UCSD-AML1 (cell line): ENCODE data around the gene HSD17B8.
A peak's percentile ranks its signal among the peaks of the same experiment; 100 is the strongest.

ENCODE experiments used
- DNase-seq: peaks from one replicate; lab custom pipeline; 2025; ENCODE audit not compliant: unreplicated experiment; lab: John Stamatoyannopoulos, UW

The HSD17B8 gene

DNA sequence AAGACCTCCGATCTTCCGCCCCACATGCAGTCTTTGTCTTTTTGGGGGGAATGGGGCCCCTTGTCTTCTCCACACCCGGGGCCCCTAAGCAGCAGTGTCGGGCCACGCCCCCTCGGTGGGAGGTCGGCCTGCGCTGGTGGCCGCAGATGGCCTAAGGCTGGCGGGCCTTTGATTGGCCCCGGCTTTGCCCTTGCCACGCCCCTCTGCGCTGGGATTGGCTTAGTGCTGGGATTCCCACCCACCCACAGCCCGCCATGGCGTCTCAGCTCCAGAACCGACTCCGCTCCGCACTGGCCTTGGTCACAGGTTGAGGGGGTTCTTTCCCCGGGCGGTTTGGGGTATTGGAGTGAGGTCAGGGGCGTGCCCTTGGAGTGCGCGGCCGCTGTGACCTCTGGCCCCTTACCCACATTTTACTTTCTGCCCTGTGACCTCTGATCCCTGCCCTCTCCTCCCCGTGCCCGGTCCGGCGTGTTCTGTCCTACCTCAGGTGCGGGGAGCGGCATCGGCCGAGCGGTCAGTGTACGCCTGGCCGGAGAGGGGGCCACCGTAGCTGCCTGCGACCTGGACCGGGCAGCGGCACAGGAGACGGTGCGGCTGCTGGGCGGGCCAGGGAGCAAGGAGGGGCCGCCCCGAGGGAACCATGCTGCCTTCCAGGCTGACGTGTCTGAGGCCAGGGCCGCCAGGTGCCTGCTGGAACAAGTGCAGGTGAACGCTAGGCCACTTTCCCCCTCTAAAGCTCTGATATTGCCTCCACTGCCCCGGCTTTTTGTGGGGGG is at the start of gene HSD17B8:
TSS of gene HSD17B8 (plus strand) at position 241 of the 776 bp plus-strand sequence. CDS start at position 255, 14 bp downstream.
- DNase-seq, result peak; percentile 80

DNA sequence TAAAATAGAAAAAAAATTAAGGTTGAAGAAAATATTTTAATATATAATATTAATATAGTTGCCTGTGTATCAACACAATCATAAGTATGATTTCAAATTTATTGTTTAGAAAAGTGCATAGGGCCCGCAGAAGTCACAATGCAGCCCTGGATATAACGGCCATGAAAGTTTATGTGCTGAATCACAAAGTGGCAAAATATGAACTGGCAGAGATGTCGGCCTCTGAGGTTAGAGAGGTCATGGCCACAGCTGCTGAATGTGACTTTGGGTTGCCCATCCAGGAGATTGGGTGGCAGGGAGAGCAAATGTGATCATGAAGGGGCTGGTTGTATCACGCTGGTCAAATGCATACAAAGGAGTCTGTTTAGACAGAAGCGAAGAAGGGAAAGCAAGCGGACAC is 47.9 kb upstream of the HSD17B8 start:
- DNase-seq, result no peak

DNA sequence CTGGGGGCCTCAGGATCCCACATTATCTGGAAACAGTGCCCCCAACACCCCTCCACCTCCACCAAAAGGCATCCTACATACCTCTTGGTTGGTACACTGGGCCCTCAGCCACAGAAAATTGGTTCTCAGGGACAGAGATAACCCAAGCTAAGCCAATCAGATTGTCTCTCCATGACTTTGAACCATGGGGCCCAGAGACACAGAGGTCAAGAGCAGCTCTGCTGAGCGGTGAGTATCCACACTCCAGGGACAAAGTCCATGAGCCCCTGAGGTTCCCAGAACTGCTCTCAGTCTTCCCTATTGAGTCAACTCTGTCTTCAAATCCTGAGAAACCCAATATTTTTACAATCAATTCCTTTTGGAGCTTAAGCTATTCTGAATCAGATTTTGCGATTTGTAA is 47.5 kb upstream of the HSD17B8 start:
- DNase-seq, result no peak

DNA sequence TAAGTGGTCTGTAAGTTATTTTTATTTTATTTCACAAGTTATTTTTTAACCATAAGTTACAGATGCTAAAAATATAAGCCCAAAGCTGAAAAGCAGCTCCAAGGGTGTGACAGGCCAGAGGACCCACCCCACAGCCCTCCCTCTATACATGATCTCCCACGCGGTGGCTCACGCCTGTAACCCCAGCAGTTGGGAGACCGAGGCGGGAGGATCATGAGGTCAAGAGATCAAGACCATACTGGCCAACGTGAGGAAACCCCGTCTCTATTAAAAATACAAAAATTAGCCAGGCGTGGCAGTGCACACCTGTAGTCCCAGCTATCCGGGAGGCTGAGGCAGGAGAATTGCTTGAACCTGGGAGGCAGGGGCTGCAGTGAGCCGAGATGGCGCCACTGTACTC is 44.4 kb upstream of the HSD17B8 start:
- no peak for DNase-seq

DNA sequence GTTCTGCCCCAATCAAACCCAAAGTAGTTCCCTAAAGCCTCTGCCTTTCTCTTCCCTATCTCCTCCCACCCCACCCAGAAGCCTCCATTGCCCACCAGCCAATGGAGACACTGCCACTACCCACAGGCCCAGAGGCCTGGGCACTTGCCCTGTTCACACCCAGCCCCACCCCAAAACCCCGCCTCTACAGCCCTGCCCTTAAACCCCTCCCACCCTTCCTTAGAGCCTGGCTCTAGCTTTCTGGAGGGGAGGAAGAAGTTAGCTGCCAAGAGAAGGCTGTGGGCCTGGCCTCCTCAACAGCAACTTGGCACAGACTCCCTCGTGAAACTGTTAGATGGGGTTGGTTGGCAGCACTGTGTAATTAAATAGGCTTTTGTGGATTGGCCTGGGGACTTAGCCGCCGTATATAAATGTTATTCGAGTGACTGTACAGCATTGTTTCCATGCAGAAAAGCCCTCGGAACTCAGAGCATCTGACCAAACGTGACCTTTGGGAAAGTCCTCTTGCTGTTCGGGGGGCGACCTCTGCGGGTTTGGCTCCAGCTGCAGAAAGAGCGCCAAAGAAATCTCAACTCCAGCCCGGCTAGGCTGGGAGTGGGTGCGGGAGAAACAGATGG is 43.6 kb upstream of the HSD17B8 start:
- DNase-seq, result peak; percentile 73

DNA sequence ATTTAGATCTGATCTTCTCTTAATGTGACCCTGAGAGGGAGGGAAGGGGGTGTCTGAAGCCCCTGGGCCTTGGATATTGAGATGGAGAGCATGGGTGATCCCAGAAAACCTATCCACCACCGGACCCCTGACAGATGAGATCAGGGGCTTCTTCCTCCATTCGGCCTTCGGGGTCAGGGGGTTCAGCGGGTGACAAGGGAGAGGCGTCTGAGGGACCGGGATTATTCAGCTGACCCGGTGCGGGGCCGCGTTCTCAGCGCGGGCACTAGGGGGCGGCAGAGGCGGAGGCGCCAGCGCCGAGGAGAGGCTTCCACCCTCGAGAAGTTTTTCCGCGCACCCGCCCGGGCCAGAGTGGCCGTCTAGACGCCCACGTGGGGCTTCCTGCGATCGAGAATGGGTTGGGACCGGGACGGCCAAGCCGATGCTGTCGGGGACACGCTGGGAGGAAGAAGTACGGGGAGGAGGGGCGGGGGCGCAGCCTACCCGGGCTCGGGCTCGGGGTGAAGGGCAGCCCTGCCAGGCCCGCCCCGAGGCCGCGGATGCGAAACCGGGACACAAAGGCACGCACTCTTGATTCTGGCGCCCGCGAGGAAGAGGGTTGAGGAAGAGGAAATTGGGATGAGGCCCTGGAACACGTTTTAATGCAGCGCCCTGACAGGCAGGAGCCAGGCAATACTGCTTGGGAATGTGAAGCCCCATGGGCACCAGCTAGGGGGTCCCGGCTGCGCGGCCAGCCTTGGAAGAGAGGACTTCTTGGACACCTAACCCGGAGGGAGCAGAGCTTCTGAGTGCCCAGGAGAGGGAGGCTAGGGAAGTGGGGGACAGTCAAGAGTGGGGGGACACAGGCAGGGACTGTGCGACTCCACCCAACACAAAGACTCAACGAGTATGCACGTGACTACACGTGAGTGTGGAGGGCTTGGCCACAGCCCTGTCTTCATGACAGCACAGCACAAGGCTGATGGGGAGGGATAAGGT is 42.8 kb upstream of the HSD17B8 start:
- peak; percentile 79 for DNase-seq

DNA sequence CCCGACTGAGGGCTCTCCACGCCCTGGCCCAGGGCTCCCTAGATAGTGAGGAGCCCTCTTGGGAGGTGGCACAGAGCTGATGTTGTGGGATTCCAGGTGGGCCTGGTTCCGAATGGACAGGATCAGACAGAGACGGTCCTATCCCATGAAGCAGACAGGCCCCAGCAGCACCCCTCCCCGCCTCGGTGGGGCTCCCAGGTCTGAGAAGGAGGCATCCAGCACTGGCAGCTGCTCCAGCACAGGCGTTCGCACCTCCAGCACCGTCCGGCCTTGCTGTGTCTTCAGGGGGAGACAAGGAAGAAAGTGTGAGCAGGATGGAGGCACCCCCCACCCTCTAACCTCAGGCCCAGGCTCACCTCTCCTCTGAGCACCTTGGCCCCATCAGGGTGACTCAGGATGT is 40.9 kb upstream of the HSD17B8 start:
- no peak for DNase-seq

DNA sequence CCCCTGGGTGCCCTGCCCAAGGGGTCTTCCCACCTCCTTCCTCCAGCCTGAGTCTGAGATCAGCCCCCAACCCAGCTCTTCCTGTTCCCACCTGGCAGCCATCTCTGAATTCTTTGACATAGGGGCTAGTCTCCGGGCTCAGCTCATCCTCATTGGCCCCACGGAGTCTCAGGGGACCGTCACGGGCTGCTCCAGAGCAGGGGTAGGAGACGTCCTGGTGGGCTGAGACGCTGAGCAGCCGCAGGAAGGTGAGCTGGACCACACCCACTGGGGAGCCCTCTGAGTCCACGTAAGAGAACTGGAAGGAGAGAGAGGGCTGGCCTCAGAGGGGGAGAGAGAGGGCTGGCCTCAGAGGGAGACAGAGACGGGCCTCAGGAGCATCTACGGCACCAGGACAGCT is 40.3 kb upstream of the HSD17B8 start:
- no peak for DNase-seq

DNA sequence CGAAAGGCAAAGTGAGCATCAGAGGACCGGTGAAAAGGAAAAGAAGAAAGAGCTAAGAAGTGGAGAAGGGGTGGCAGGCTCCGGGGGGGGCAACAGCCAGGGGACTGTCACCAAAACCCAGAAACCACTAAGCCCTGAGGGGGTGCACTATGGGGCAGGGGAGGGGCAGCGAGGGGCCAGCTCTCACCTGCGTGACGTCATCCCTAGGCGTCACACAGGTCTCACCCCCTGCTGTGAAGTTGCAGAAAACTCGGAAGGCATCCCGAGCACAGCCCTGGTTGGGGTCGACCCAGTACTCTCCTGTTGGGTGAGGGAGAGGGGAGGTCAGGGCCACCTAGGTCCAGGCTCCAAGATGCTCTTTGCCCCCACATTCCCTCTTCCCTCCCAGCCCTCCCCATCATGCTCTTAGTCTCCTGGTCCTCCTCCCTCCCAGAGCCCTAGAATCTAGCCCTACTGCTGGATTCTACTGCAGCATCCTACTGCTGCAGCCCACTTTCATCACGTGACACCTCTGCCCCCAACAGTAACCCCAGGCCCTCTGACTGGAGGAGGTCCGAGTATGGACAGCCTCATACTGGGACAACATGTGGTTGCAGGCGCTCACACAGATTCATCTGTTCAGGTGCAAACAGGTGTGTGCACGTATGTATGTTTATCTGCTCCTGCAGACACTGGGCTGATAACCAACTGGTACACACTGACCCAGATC is 39.6 kb upstream of the HSD17B8 start:
- no peak for DNase-seq

DNA sequence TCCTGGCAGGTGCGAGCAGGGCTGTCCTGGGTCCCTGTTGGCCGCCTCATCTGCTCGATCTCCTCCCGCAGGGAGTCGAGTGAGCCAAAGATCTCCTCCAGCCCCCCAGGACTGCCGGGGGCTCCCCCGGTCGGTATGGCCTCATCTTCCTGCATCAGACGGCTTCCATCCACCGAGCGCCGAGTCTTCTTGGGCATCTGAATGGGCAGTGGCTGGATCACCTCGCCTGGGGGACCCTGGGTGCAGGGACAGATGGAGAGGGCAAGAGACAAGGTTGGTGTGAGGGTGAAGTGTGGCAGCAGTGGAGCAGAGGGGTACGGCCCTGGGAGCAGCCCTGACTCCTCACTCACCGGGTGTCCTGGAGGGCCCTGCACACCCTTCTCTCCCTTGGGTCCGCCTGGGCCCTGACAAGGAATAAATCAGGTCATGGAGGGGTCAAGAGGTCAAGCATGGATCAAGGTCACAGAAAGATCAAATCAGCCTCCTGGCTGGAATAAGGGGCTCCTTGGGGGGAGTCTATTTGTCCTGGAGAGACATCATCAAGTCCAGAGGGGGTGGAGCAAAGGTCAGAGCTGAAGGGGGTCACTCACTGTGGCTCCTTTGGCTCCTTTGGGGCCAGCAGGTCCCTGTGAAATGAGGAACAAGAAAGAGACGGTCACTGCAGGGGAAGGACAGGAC is 38.7 kb upstream of the HSD17B8 start:
- no peak for DNase-seq

DNA sequence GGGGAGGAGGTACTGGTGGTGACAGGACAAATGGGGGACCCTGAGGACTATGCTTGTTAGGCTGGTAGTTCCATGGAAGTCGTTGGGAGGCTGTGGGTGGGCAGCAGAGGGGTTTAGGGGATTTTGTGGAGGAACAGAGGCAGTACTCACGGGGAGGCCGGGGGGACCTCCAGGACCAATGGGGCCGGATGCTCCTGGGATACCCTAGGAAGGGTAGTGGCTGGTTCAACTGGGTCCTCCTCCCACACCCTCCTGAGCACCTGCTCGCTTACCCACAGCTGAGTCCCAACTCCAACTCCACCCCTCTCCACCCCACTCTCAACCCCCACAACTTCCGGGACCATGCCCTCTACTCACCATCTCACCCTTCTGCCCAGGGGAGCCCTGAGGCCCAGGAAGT is 38.1 kb upstream of the HSD17B8 start:
- DNase-seq, result no peak

DNA sequence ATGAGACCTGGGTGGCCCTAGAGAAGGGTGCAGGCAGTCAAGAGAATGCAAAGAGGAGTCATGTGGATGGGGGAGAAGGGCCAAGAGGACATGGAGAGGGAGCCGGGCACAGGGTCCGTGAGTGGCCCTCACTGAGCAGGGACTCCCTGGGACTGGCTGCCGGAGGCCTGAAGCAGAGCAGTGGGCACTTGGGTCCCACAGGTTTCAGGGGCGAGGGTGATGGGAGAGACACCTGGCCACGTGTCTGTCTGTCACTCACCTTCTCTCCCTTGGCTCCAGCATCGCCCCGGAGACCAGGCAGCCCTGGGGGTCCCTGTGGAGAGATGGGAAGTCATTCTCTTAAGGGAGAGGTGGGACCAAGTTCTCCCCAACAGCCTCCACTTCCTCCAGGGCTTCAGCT is 37.6 kb upstream of the HSD17B8 start:
- DNase-seq, result no peak

DNA sequence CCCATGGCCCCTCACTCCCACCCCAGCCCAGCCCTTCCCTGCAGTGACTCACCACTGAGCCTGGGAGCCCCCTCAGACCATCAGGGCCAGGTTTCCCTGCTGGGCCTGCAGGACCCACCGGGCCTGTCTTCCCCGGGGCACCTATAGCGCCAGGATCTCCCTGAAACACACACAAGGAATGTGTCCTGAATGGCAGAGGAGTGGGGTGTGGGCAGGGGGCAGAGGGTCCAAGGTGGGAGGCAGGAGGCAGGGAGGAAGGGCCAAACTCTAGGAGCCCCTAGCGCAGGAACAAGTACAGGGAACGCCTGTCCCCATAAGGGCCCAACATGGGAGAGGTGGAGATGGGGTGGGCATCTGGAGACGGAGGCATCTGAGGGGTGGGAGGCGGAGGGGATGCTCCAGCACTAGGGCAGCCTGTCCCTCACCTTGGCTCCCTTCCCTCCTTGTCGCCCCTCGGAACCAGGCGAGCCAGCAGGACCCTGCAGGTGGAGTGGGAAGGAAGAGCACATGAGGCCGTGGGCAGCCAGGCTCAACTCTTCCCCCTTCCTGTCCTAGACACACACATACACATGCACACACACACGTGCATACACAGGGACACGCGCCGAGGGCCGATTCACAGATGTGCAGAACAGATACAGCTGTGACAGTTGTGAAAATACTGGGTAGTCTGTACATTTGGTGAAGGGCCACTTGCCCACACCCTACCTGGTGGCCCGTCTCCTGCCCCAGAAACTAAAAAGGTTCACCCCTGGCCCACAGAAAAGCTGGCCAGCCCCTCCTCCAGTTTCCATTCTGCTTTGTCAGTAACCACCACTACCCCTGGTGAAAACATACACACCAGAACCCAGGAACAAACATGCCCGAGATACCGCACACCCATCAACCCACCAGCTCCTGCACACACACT is 36.8 kb upstream of the HSD17B8 start:
- no peak for DNase-seq

DNA sequence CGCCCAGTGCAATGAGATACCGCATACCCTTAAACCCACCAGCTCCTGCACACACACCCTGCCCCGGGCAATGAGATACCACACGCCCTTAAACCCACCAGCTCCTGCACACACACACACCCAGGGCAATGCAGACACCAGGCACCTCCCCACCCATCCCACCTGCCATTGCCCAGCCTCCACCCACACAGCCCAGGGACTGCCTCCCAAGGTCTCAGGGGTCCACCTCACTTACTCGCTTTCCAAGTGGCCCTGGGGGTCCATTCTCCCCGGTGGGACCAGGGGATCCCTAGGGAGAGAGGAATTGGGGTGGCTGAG is 36.2 kb upstream of the HSD17B8 start:
- DNase-seq, result no peak

DNA sequence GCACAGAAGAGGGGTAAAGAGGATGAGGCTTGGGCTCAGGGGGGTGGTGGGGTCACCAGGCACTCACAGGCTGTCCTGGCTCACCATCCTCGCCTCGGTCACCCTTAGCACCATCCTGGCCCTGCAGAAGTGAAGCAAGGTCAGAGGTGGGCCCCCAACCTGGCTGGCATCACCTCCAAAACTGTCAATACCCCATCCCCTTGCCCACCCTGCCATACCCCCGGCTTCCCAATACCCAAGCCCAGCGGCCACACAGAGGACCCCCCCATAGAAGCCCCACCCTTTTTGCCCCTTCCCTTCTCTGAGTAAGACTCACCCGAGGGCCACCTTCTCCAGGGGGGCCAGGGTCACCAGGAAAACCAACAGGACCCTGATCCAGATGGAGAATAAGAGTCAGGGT is 35.8 kb upstream of the HSD17B8 start:
- no peak for DNase-seq

DNA sequence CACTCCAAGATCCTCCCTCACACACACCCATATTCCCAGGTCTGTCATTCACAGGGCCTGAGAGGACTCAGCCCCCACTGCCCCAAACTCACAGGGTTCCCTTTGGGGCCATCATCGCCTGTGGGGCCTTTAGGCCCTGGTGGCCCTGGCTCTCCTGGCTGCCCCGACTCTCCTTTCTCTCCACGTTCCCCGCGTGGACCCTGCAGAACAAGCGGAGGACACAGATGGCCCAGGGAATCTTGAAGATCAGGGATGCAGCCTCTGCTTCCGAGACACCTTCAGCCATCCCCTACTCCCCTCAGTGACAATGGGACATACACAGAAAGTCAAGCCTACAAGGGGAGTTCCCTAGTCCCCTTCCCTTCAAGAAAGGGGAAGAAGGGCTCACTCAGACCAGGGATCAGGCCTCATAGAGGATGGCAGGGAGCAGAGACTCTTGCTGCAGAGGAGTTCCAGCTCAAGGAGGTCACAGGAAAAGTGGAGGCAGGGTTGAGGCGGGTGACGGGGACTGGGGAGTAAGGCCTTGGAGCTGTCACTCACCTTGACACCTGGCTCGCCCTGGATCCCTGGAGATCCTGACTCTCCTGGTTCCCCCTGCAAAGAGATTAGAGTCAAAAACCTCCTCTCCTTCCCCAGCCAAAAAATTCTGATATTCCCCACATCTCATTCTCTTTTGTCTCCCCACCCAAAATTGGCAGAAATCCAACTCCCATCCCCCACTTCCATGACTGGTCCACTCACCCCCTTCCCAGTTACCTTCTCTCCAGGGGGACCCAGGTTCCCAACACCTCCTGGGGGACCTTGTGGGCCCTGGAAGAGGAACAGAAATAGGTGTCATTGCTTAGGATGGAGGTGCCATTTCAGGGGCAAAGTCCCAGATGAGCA is 34.9 kb upstream of the HSD17B8 start:
- no peak for DNase-seq

DNA sequence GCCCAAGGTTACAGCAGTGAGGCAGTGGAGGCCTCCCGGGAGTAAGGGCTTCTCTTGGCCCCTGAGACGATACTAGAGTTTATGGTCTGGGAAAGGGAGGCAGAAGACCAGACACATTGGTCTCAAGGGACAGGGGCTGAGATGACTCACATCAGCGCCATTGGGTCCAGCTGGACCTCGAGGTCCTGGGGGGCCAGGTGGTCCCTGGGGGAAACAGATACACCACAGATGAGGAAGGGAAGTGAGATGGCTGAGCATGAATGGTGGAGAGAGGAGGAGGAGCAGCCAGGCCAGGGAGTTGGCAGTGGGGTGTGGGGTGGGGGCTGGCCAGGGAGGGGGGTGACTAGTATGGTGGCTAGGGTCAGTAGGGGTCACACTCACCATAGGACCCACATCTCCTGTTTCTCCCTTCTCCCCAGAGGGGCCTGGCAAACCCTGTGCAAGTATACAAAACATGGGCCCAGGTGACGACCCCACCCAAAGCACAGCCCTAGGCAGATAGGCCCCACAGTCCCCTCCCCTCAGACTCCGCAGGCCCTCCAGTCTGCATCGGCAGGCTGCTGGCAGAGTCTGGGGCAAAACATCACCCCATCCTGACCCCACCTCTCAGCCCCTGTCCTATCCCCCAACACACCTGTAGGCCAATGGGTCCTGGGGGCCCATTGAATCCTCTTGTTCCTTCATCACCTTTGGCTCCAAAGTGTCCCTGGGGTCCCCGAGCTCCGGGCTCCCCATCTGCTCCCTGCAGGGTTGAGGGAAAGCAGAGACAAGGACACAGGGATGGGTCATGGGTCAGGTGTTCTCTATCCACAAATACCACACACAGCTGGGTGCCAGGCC is 34.1 kb upstream of the HSD17B8 start:
- DNase-seq, result no peak
